ENCODE results near the gene CAPN15. TPM values are rescaled to one million over a fixed set of nuclear protein-coding genes. Genes with fewer than 3 reads are reported as not detected.

CAPN15 gene
- total and polyA plus RNA-seq, 11 donors, result 12.0 to 35.5 (median 20.3) TPM

- Histone ChIP-seq H3K4me1 (peaks cover 0 to 16% (median 0%) of the 10 kb centered on the region in 12 donors), H3K27me3 (no peaks in the 10 kb centered on the region), H3K36me3 (peaks cover 0 to 36% (median 12%) of the 10 kb centered on the region in 9 donors), H3K27ac (no peak overlapping the region), H3K9me3 (no peaks in the 10 kb centered on the region), H3K4me3 (no peak overlapping the region)
- TF ChIP-seq CTCF (IDR thresholded peaks at IDR 0.05), result no peak
- TF ChIP-seq POLR2A (IDR thresholded peaks at IDR 0.05), result no peak
- intact Hi-C loops (cut with DNase I), result no loop called here
- WGBS, 4 donors, result 78 to 84% (median 80%) methylated on average over 11 of the region's 11 CpGs
- DNase-seq (no peak), ATAC-seq (peak in 1 of 4 donors; percentile 14)
These were observed 30.3 kb upstream of the CAPN15 start for GRCh38 chr16:497258-497657.

GRCh38 chr16:499924-500323 lies 27.6 kb upstream of the CAPN15 start:
- DNase-seq (no peak), ATAC-seq (no peak)
- Histone ChIP-seq H3K36me3 (peaks cover 0 to 33% (median 10%) of the 10 kb centered on the region in 9 donors), H3K4me3 (no peak overlapping the region), H3K4me1 (peaks cover 0 to 24% (median 0%) of the 10 kb centered on the region in 12 donors), H3K9me3 (no peaks in the 10 kb centered on the region), H3K27ac (no peak overlapping the region), H3K27me3 (no peaks in the 10 kb centered on the region)
- intact Hi-C loops (cut with DNase I), result no loop called here
- TF ChIP-seq CTCF (IDR thresholded peaks at IDR 0.05) (no peak), POLR2A (IDR thresholded peaks at IDR 0.05) (no peak)
- WGBS, 4 donors, result 90 to 93% (median 91%) methylated on average over 9 to 12 of the region's 12 CpGs

- DNase-seq (peak in 2 of 5 donors; percentile 64 to 81), ATAC-seq (peak; percentile 38 to 80 (median 73))
- WGBS, 4 donors, result 47 to 61% (median 60%) methylated on average over 12 of the region's 12 CpGs
- H3K27me3 ChIP-seq, result no peaks in the 10 kb centered on the region
- no peak overlapping the region for H3K4me3 ChIP-seq
- peaks cover 0 to 24% (median 0%) of the 10 kb centered on the region in 12 donors for H3K4me1 ChIP-seq
- intact Hi-C loops (cut with DNase I), result no loop called here
- H3K27ac ChIP-seq, result peak overlapping the region in 1 of 12 donors; percentile 37
- H3K36me3 ChIP-seq, result peaks cover 0 to 40% (median 16%) of the 10 kb centered on the region in 9 donors
- no peaks in the 10 kb centered on the region for H3K9me3 ChIP-seq
- no peak for TF ChIP-seq POLR2A (IDR thresholded peaks at IDR 0.05)
- TF ChIP-seq CTCF (IDR thresholded peaks at IDR 0.05), result no peak
These were observed 26.8 kb upstream of the CAPN15 start for GRCh38 chr16:500709-501108.

- 80 to 87% (median 82%) methylated on average over 14 to 22 of the region's 22 CpGs for WGBS, 4 donors
- TF ChIP-seq POLR2A (IDR thresholded peaks at IDR 0.05), result no peak
- no peak for TF ChIP-seq CTCF (IDR thresholded peaks at IDR 0.05)
- intact Hi-C loops (cut with DNase I), result no loop called here
- no peaks in the 10 kb centered on the region for H3K27me3 ChIP-seq
- peaks cover 0 to 41% (median 22%) of the 10 kb centered on the region in 9 donors for H3K36me3 ChIP-seq
- ATAC-seq (peak in 3 of 4 donors; percentile 49 to 53 (median 50)), DNase-seq (no peak)
- H3K27ac ChIP-seq, result peak overlapping the region in 1 of 12 donors; percentile 39
- H3K9me3 ChIP-seq, result no peaks in the 10 kb centered on the region
- H3K4me3 ChIP-seq, result no peak overlapping the region
- peaks cover 0 to 24% (median 0%) of the 10 kb centered on the region in 12 donors for H3K4me1 ChIP-seq
These were observed 25.2 kb upstream of the CAPN15 start for GRCh38 chr16:502179-502943.

All from heart left ventricle (tissue), 16 donors.